ENCODE measurements around the gene AKR1C1. TPM values are rescaled to one million over a fixed set of nuclear protein-coding genes. Genes with fewer than 3 reads are reported as not detected.
"Not testable (repeated sequence)": the region's sequence is repeated elsewhere in the genome, so short reads cannot be mapped to it uniquely, and the experiment has no call there.

AKR1C1 gene
- total and polyA plus RNA-seq, 4 donors: 20.2 to 60.3 (median 54.6) TPM

GRCh38 chr10:4994260-4994659, 31.0 kb downstream of the AKR1C1 start:
- not testable (repeated sequence) for H3K9me3 ChIP-seq (ENCODE audit: control insufficient read depth, insufficient read depth, low read length); H3K4me3 ChIP-seq (ENCODE audit: low read depth, low read length); H3K4me1 ChIP-seq (ENCODE audit: control insufficient read depth, insufficient read depth, low read length); H3K27me3 ChIP-seq (ENCODE audit: control insufficient read depth, insufficient read depth, low read length); H3K27ac ChIP-seq (ENCODE audit: low read depth, low read length); DNase-seq (ENCODE audit: low read depth in 4 of 6, low spot score in 6 of 6); H3K36me3 ChIP-seq (ENCODE audit: control insufficient read depth, insufficient read depth, low read length)

- Histone ChIP-seq H3K27ac (ENCODE audit: low read depth, low read length) (no peak overlapping the region), H3K4me1 (ENCODE audit: control insufficient read depth, insufficient read depth, low read length) (no peaks in the 10 kb centered on the region), H3K4me3 (ENCODE audit: low read depth, low read length) (no peak overlapping the region), H3K9me3 (ENCODE audit: control insufficient read depth, insufficient read depth, low read length) (no peaks in the 10 kb centered on the region), H3K27me3 (ENCODE audit: control insufficient read depth, insufficient read depth, low read length) (no peaks in the 10 kb centered on the region), H3K36me3 (ENCODE audit: control insufficient read depth, insufficient read depth, low read length) (no peaks in the 10 kb centered on the region)
- WGBS (ENCODE audit: insufficient coverage): 94% methylated on average over 3 of the region's 5 CpGs
- DNase-seq (ENCODE audit: low read depth in 4 of 6, low spot score in 6 of 6): no peak
These were observed 35.5 kb downstream of the AKR1C1 start for GRCh38 chr10:4998671-4999070.

GRCh38 chr10:5002013-5002727, 39.0 kb downstream of the AKR1C1 start:
- DNase-seq (ENCODE audit: low read depth in 4 of 6, low spot score in 6 of 6): peak in 1 of 6 donors; percentile 38
- WGBS (ENCODE audit: insufficient coverage): no CpG with 5 or more reads among the region's 2 CpGs
- Histone ChIP-seq H3K4me1 (ENCODE audit: control insufficient read depth, insufficient read depth, low read length) (no peaks in the 10 kb centered on the region), H3K4me3 (ENCODE audit: low read depth, low read length) (peak overlapping the region; percentile 9), H3K9me3 (ENCODE audit: control insufficient read depth, insufficient read depth, low read length) (no peaks in the 10 kb centered on the region), H3K36me3 (ENCODE audit: control insufficient read depth, insufficient read depth, low read length) (no peaks in the 10 kb centered on the region), H3K27me3 (ENCODE audit: control insufficient read depth, insufficient read depth, low read length) (no peaks in the 10 kb centered on the region), H3K27ac (ENCODE audit: low read depth, low read length) (no peak overlapping the region)

GRCh38 chr10:5003127-5004029, 40.2 kb downstream of the AKR1C1 start, which contains the start of gene AKR1C2:
AKR1C2 (minus strand) TSS chr10:5003857; CDS start chr10:5003835, 22 bp downstream.
- peak in 3 of 6 donors; percentile 32 to 79 (median 49) for DNase-seq (ENCODE audit: low read depth in 4 of 6, low spot score in 6 of 6)
- not testable (repeated sequence) for H3K27ac ChIP-seq (ENCODE audit: low read depth, low read length)
- peak within 1 kb of the TSS; percentile 18 for H3K4me3 ChIP-seq (ENCODE audit: low read depth, low read length)

GRCh38 chr10:5004030-5004385, 40.8 kb downstream of the AKR1C1 start:
- not testable (repeated sequence) for H3K4me1 ChIP-seq (ENCODE audit: control insufficient read depth, insufficient read depth, low read length); H3K27me3 ChIP-seq (ENCODE audit: control insufficient read depth, insufficient read depth, low read length); H3K27ac ChIP-seq (ENCODE audit: low read depth, low read length); H3K9me3 ChIP-seq (ENCODE audit: control insufficient read depth, insufficient read depth, low read length); DNase-seq (ENCODE audit: low read depth in 4 of 6, low spot score in 6 of 6); H3K4me3 ChIP-seq (ENCODE audit: low read depth, low read length); H3K36me3 ChIP-seq (ENCODE audit: control insufficient read depth, insufficient read depth, low read length)
- WGBS (ENCODE audit: insufficient coverage): no CpG with 5 or more reads among the region's 1 CpG

More at GRCh38 chr10:5003127-5004029, 40.2 kb downstream of the AKR1C1 start, which contains the start of gene AKR1C2:
- H3K9me3 ChIP-seq (ENCODE audit: control insufficient read depth, insufficient read depth, low read length); H3K27me3 ChIP-seq (ENCODE audit: control insufficient read depth, insufficient read depth, low read length); H3K4me1 ChIP-seq (ENCODE audit: control insufficient read depth, insufficient read depth, low read length); H3K36me3 ChIP-seq (ENCODE audit: control insufficient read depth, insufficient read depth, low read length): not testable (repeated sequence)
- WGBS (ENCODE audit: insufficient coverage): no CpG with 5 or more reads among the region's 10 CpGs

GRCh38 chr10:5004501-5004900, 41.3 kb downstream of the AKR1C1 start:
- not testable (repeated sequence) for H3K4me3 ChIP-seq (ENCODE audit: low read depth, low read length); H3K27ac ChIP-seq (ENCODE audit: low read depth, low read length); H3K27me3 ChIP-seq (ENCODE audit: control insufficient read depth, insufficient read depth, low read length); DNase-seq (ENCODE audit: low read depth in 4 of 6, low spot score in 6 of 6); H3K9me3 ChIP-seq (ENCODE audit: control insufficient read depth, insufficient read depth, low read length); H3K36me3 ChIP-seq (ENCODE audit: control insufficient read depth, insufficient read depth, low read length); H3K4me1 ChIP-seq (ENCODE audit: control insufficient read depth, insufficient read depth, low read length)

- H3K27me3 ChIP-seq (ENCODE audit: control insufficient read depth, insufficient read depth, low read length); H3K4me1 ChIP-seq (ENCODE audit: control insufficient read depth, insufficient read depth, low read length); H3K4me3 ChIP-seq (ENCODE audit: low read depth, low read length); H3K36me3 ChIP-seq (ENCODE audit: control insufficient read depth, insufficient read depth, low read length); DNase-seq (ENCODE audit: low read depth in 4 of 6, low spot score in 6 of 6); H3K27ac ChIP-seq (ENCODE audit: low read depth, low read length); H3K9me3 ChIP-seq (ENCODE audit: control insufficient read depth, insufficient read depth, low read length): not testable (repeated sequence)
- WGBS (ENCODE audit: insufficient coverage): 60% methylated on average over 1 of the region's 4 CpGs
These were observed 45.8 kb downstream of the AKR1C1 start for GRCh38 chr10:5008857-5009548.

GRCh38 chr10:5010043-5010442, 46.8 kb downstream of the AKR1C1 start:
- no CpG with 5 or more reads among the region's 7 CpGs for WGBS (ENCODE audit: insufficient coverage)
- H3K9me3 ChIP-seq (ENCODE audit: control insufficient read depth, insufficient read depth, low read length); DNase-seq (ENCODE audit: low read depth in 4 of 6, low spot score in 6 of 6): not testable (repeated sequence)

GRCh38 chr10:5011392-5011791, 48.2 kb downstream of the AKR1C1 start:
- H3K27ac ChIP-seq (ENCODE audit: low read depth, low read length); DNase-seq (ENCODE audit: low read depth in 4 of 6, low spot score in 6 of 6): not testable (repeated sequence)
- 100% methylated on average over 1 of the region's 2 CpGs for WGBS (ENCODE audit: insufficient coverage)

More at GRCh38 chr10:5010043-5010442, 46.8 kb downstream of the AKR1C1 start:
- not testable (repeated sequence) for H3K27me3 ChIP-seq (ENCODE audit: control insufficient read depth, insufficient read depth, low read length); H3K4me3 ChIP-seq (ENCODE audit: low read depth, low read length); H3K36me3 ChIP-seq (ENCODE audit: control insufficient read depth, insufficient read depth, low read length); H3K4me1 ChIP-seq (ENCODE audit: control insufficient read depth, insufficient read depth, low read length); H3K27ac ChIP-seq (ENCODE audit: low read depth, low read length)

More at GRCh38 chr10:5011392-5011791, 48.2 kb downstream of the AKR1C1 start:
- H3K4me3 ChIP-seq (ENCODE audit: low read depth, low read length); H3K36me3 ChIP-seq (ENCODE audit: control insufficient read depth, insufficient read depth, low read length); H3K27me3 ChIP-seq (ENCODE audit: control insufficient read depth, insufficient read depth, low read length); H3K9me3 ChIP-seq (ENCODE audit: control insufficient read depth, insufficient read depth, low read length); H3K4me1 ChIP-seq (ENCODE audit: control insufficient read depth, insufficient read depth, low read length): not testable (repeated sequence)
